ENCODE measurements around the gene CLSTN1.
"Not testable (repeated sequence)": the region's sequence is repeated elsewhere in the genome, so short reads cannot be mapped to it uniquely, and the experiment has no call there.

The CLSTN1 gene

GRCh38 chr1:9798236-9799130 lies 25.3 kb downstream of the CLSTN1 start:
- no peak for TF ChIP-seq CTCF (IDR thresholded peaks at IDR 0.05)
- DNase-seq (ENCODE audit: low spot score): no peak
- Histone ChIP-seq H3K27ac (peak overlapping the region; percentile 24 to 46), H3K4me3 (peak overlapping the region; percentile 42)

- no peak for DNase-seq (ENCODE audit: low spot score)
- TF ChIP-seq CTCF (IDR thresholded peaks at IDR 0.05): no peak
- Histone ChIP-seq H3K4me3 (no peak overlapping the region), H3K27ac (no peak overlapping the region)
Measured at GRCh38 chr1:9797049-9797448, 26.7 kb downstream of the CLSTN1 start.

GRCh38 chr1:9794081-9794480 lies 29.7 kb downstream of the CLSTN1 start:
- Histone ChIP-seq H3K27ac (no peak overlapping the region), H3K4me3 (no peak overlapping the region)
- no peak for DNase-seq (ENCODE audit: low spot score)
- no peak for TF ChIP-seq CTCF (IDR thresholded peaks at IDR 0.05)

- Histone ChIP-seq H3K27ac (no peak overlapping the region), H3K4me3 (no peak overlapping the region)
- TF ChIP-seq CTCF (IDR thresholded peaks at IDR 0.05): no peak
- DNase-seq (ENCODE audit: low spot score): no peak
Measured at GRCh38 chr1:9793291-9793690, 30.5 kb downstream of the CLSTN1 start.

- no peak for DNase-seq (ENCODE audit: low spot score)
- H3K4me3 ChIP-seq: no peak overlapping the region
- no peak overlapping the region for H3K27ac ChIP-seq
- TF ChIP-seq CTCF (IDR thresholded peaks at IDR 0.05): no peak
Measured at GRCh38 chr1:9792156-9793042, 31.4 kb downstream of the CLSTN1 start.

GRCh38 chr1:9789700-9790099 lies 34.1 kb downstream of the CLSTN1 start:
- not testable (repeated sequence) for DNase-seq (ENCODE audit: low spot score); H3K27ac ChIP-seq; H3K4me3 ChIP-seq

- H3K27ac ChIP-seq: no peak overlapping the region
- no peak for TF ChIP-seq CTCF (IDR thresholded peaks at IDR 0.05)
- no peak overlapping the region for H3K4me3 ChIP-seq
- DNase-seq (ENCODE audit: low spot score): no peak
Measured at GRCh38 chr1:9787702-9788101, 36.1 kb downstream of the CLSTN1 start.

Measured in coronary artery (tissue), 2 donors.